GM12875 (cell line): Measurements from ENCODE around the gene PLXNA2.

Experiments used
- H3K4me3 ChIP-seq: one replicate; pipeline ENCODE4 v1.5.1; 2011; ENCODE audit warnings: low read depth, low read length, control low read depth
- TF ChIP-seq, protein P1 (sequence below): IDR thresholded peaks from 2 replicates; pipeline ENCODE4 v1.5.1; 2011; ENCODE audit warnings: low read depth, mild to moderate bottlenecking, control low read depth, inconsistent platforms, low read length, moderate library complexity, borderline replicate concordance; ENCODE audit not compliant: insufficient read depth

Gene PLXNA2

DNA sequence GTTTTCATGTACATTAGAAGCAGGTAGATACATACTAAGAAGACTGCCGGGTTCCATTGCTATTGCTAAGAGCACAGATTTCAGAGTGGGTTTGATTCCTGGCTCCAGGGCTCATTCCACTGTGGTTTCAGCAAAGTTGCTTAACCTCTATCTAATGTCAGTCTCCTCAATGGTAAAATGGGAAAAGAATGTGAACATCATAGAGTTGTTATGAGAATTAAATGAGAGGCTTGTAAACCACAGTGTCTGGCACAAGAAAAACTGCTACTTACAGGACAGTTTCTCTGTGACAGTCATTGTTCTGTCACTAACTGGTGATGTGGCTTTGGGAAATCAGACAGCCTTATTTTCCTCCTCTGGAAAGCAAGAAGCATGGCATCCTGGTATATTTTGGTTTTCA lies 10.7 kb upstream of the PLXNA2 start:
- no peak overlapping the region for H3K4me3 ChIP-seq
- TF ChIP-seq, protein P1, sequence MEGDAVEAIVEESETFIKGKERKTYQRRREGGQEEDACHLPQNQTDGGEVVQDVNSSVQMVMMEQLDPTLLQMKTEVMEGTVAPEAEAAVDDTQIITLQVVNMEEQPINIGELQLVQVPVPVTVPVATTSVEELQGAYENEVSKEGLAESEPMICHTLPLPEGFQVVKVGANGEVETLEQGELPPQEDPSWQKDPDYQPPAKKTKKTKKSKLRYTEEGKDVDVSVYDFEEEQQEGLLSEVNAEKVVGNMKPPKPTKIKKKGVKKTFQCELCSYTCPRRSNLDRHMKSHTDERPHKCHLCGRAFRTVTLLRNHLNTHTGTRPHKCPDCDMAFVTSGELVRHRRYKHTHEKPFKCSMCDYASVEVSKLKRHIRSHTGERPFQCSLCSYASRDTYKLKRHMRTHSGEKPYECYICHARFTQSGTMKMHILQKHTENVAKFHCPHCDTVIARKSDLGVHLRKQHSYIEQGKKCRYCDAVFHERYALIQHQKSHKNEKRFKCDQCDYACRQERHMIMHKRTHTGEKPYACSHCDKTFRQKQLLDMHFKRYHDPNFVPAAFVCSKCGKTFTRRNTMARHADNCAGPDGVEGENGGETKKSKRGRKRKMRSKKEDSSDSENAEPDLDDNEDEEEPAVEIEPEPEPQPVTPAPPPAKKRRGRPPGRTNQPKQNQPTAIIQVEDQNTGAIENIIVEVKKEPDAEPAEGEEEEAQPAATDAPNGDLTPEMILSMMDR = no peak

DNA sequence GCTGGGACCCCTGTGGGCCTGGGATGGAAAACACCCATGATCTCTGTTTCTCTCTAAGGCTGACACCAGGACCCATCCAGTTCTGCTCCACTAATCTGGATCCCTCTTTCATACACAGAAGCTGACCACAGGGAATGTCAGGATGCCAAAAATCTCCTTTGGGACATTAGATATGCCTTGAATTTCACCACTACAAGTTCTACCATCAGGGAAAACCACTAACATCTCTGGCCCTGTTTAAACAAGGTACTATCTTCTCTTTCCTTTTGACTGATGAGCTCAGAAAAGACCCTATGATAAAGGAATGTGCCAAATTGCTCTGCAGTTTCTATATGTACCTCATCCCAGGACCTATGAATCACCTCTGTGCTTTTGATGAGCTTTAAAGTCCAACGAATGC lies 10.2 kb upstream of the PLXNA2 start:
- H3K4me3 ChIP-seq = no peak overlapping the region
- TF ChIP-seq, protein P1 = no peak

DNA sequence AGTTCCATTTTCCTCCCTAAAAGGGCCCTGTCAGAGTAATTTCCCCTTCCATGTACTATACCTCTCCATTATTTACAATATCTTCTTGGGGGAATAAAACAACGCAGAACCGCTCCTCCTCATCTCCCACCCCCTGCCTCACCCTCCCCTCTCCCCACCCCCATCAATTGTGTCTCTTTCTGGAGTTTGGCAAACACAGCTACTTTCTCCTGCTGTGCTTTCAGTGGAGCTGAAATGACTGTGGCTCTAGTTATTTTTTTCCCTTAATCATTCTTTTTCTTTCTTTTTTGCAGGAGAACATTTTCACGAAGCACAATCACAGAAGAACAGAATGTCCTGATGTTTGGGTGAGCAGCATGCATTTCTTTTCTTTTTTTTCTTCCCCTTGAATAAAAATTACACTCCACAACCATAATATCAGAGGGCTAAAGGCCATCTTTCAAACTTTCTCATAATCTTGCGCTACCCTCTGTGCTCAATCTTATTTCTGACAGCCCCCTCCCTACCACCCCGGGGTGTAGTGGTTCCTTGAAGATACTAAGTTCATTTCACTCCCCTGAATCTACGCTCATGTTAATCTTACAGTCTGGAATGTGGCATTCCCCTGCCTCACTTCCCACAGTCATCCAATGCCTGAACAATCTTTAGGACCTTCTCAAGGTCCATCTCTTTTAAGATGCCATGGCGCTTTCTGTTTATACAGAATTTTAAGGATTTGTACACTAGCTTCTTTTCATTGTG lies 8.8 kb upstream of the PLXNA2 start:
- H3K4me3 ChIP-seq = no peak overlapping the region
- TF ChIP-seq, protein P1 = no peak

DNA sequence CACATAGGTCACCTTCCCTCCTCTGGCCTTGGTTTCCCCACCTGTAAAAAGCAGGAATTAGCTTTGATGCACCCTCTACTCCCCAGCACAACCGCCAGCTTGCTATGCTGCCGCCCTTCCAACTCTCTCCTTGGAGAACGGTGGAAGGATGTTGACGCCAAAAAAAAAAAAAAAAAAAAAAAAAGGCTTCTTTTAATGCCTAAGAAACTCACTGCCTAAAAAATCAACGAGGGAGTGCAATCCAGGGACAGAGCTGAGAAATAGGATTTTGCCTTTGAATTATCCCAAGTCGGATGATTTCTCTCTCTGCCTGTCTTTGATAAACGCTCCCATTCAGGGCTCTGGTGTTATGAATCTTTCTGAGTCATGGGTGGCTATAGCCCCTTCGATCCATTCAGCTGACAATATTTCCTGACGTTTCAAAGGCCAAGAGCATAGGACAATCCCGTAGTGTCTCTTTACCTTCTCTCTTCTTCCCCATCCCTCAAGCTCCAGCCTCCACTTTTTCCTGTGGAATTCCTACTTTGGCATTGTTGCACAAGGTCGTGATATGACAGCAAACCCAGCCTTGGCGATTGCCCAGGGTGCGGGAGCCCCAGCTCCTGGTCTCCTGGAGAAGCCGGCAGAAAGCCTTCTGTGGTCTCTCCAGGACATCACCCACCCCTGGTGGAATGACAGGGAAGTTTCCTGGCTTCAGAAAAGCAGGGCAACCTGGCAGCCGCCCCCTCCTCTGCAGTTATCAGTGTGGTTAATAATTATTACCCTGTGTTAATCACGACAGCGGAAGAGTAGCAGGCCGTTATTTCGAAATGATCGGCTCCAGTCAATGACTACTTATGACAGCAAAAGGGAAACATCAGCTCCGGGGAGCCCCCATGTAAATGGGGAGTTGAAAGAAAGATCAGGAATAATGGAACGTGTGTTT lies 8.0 kb upstream of the PLXNA2 start:
- TF ChIP-seq, protein P1 = peak; percentile 44; the same call in 1 of the 2 replicates
- no peak overlapping the region for H3K4me3 ChIP-seq

DNA sequence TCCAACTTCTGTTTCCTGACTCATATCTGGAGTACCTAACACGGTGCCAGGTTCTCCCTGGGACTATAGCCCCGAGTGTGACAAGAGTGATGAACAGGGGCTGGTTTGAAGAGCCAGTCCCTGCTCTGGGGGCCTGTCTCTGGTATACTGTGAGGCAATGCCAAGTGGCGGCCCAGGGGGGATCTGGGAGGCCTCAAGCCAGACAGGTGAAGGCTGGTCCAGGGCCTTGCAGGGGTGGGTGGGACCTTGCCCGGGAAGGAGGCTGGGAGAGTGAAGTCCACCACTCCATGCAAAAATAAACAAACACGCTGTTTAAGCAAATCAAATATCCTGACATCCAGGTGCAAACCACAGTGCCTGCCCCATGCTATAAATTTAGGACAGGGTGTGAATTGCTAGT lies 6.8 kb upstream of the PLXNA2 start:
- H3K4me3 ChIP-seq = no peak overlapping the region
- TF ChIP-seq, protein P1 = no peak

DNA sequence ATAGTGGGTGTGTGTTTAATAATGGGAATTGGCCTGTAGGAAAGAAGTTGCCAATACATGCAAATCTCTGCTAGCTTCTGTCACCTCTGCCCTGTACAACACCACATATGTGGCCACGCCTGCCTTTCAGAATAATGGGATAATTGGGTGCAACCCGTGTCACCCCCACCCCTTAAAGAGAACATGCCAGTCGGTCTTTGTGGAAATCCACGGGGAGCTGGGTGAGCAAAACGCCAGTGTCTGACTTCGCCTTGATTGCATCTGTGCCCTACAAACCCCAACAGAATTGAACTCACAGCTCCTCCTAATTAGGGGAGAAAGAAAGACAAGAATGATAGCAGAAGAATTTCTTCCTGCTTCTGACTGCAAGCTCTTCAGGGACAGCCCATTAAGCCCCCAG lies 6.4 kb upstream of the PLXNA2 start:
- TF ChIP-seq, protein P1 = no peak
- H3K4me3 ChIP-seq = no peak overlapping the region
